Activated T-cell treated with anti-CD3 and anti-CD28 coated beads, Interleukin-2, amount 50 U/mL, for 72 hours (primary cell): ENCODE results near the gene FNDC11. TPM values are rescaled to one million over a fixed set of nuclear protein-coding genes. Genes with fewer than 3 reads are reported as not detected.
A peak's percentile ranks its signal among the peaks of the same experiment; 100 is the strongest.

Experiments
- ATAC-seq, 2 donors: fragments of 150-1000 bp; cut with Tn5 transposase; replicated peaks in 1 of 2; 2 replicates each; pipeline ENCODE4 v1.10.0; 2021; ENCODE audit warnings: moderate library complexity in 2 of 2, mild to moderate bottlenecking in 1 of 2
- DNase-seq, 2 donors: peaks; one replicate each; pipeline ENCODE4 v3.0.0; 2021 to 2022; ENCODE audit warnings: mixed read lengths in 1 of 2
- H3K27ac Mint-ChIP-seq: one replicate; pipeline ENCODE4 v1.8.0; 2022; ENCODE audit warnings: mild to moderate bottlenecking, moderate library complexity, mixed read lengths
- H3K27me3 Mint-ChIP-seq: one replicate; pipeline ENCODE4 v1.8.0; 2022; ENCODE audit warnings: low read depth, mixed read lengths
- H3K36me3 Mint-ChIP-seq, 2 donors: one replicate each; pipeline ENCODE4 v1.8.0; 2022; ENCODE audit warnings: mixed read lengths in 2 of 2, mild to moderate bottlenecking in 1 of 2; ENCODE audit not compliant: insufficient read depth in 2 of 2
- H3K4me1 Mint-ChIP-seq: one replicate; pipeline ENCODE4 v1.8.0; 2022; ENCODE audit warnings: low read depth, mixed read lengths
- H3K4me3 Mint-ChIP-seq, 2 donors: one replicate each; pipeline ENCODE4 v1.8.0; 2022; ENCODE audit warnings: mild to moderate bottlenecking in 2 of 2, mixed read lengths in 2 of 2, moderate library complexity in 2 of 2
- H3K9me3 Mint-ChIP-seq, 2 donors: one replicate each; pipeline ENCODE4 v1.8.0; 2022; ENCODE audit warnings: mixed read lengths in 2 of 2
- total RNA-seq, 2 donors: library from RNA; stranded (reverse); gene quantifications; one replicate each; pipeline ENCODE4 v1.2.3, GENCODE V29; 2022

Gene FNDC11
- total RNA-seq, 2 donors from 2014 or later, result 0.67 to 0.74 TPM

- Mint-ChIP-seq H3K4me1 (peaks cover 8% of the 10 kb centered on the region), H3K36me3 (no peaks in the 10 kb centered on the region), H3K27ac (no peak overlapping the region), H3K27me3 (peaks cover 10% of the 10 kb centered on the region), H3K4me3 (no peak overlapping the region), H3K9me3 (no peaks in the 10 kb centered on the region)
- ATAC-seq (no peak), DNase-seq (no peak)
Measured at GRCh38 chr20:63546956-63547724, 6.8 kb upstream of the FNDC11 start.

- DNase-seq (no peak), ATAC-seq (no peak)
- H3K27ac Mint-ChIP-seq, result no peak within 1 kb of the TSS
- H3K9me3 Mint-ChIP-seq, result no peaks in the 10 kb centered on the region
- H3K4me3 Mint-ChIP-seq, result no peak within 1 kb of the TSS
- H3K36me3 Mint-ChIP-seq, result no peaks in the 10 kb centered on the region
- peaks cover 15% of the 10 kb centered on the region for H3K4me1 Mint-ChIP-seq
- peaks cover 10% of the 10 kb centered on the region for H3K27me3 Mint-ChIP-seq
Measured at GRCh38 chr20:63547725-63548480, 6.1 kb upstream of the FNDC11 start, which contains the start of gene SRMS. TSS of gene SRMS (minus strand) at chr20:63547749. CDS start at chr20:63547463, 286 bp downstream.

DNA sequence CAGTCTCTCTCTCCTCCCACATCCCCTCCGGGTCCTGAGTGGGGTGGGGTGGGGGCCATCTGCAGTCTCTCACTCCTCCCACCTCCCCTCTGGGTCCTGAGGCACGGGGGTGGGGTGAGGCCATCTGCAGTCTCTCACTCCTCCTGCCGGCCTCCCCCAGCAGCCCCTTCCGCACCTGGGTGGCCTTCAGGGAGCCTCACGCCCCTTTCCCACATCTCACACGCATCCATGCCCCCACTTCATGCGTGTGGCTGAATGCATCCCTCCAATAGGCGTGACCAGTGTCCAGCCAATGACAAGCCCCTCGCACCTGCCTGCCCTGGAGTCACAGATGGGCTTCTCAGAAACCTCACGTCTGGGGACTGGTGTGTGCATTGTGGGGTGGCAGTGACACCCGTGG lies 5.4 kb upstream of the FNDC11 start:
- ATAC-seq (no peak), DNase-seq (no peak)
- Mint-ChIP-seq H3K4me1 (peaks cover 18% of the 10 kb centered on the region), H3K27ac (no peak overlapping the region), H3K9me3 (no peaks in the 10 kb centered on the region), H3K4me3 (no peak overlapping the region), H3K27me3 (peaks cover 10% of the 10 kb centered on the region), H3K36me3 (no peaks in the 10 kb centered on the region)

DNA sequence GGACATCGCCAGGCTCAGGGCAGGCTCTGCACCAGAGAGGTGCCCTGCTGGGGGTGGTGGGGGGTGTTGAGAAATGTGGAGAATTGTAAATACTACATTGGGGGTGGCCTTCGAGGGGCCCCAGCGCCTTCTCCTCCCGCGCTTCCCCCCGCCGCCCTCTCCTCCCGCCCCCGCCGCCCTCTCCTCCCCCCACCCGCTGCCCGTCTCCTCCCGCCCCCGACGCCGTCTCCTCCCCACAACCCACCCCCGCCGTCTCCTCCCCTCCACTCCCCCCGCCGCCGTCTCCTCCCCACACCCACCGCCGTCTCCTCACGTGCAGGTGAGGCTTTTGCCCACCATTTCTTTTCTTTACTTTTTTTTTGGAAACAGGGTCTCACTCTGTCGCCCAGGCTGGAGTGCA lies 4.9 kb upstream of the FNDC11 start:
- Mint-ChIP-seq H3K27ac (no peak overlapping the region), H3K27me3 (peaks cover 10% of the 10 kb centered on the region)

DNA sequence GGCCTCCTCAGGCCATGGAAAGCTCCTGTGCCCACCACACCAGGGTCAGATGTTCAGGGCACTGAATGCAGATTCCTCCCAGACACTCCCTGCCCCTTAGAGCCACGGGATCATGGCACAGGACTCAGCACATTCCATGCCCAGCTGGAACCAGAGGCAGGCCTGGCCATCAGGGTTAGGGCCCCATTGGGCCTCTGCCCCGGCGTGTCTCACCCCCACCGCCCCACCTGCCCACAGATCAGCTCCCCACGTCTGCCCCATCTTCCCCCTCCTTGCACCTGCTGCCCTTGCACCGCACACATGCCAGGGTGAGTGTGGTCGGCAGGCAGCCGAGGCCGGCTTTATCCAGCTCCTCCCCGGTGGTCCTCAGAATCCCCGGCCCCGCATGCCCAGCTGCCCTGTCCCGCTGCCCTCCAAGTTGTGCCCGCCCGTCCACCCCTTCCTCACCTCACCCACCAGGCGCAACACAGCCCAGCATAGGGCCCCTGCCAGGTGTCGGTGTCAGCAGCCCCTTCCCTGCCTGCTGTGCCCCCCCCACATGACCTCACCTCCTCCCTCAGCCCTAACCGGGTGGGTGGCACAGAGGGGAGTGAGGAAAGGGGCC lies 4.2 kb upstream of the FNDC11 start:
- Mint-ChIP-seq H3K4me1 (peaks cover 18% of the 10 kb centered on the region), H3K4me3 (no peak overlapping the region), H3K27ac (no peak overlapping the region), H3K36me3 (no peaks in the 10 kb centered on the region), H3K27me3 (peaks cover 10% of the 10 kb centered on the region), H3K9me3 (no peaks in the 10 kb centered on the region)
- ATAC-seq, result no peak
- no peak for DNase-seq

More for the DNA sequence above, 4.9 kb upstream of the FNDC11 start:
- DNase-seq (no peak), ATAC-seq (no peak)
- Mint-ChIP-seq H3K4me3 (no peak overlapping the region), H3K36me3 (no peaks in the 10 kb centered on the region), H3K4me1 (peaks cover 18% of the 10 kb centered on the region), H3K9me3 (no peaks in the 10 kb centered on the region)

DNA sequence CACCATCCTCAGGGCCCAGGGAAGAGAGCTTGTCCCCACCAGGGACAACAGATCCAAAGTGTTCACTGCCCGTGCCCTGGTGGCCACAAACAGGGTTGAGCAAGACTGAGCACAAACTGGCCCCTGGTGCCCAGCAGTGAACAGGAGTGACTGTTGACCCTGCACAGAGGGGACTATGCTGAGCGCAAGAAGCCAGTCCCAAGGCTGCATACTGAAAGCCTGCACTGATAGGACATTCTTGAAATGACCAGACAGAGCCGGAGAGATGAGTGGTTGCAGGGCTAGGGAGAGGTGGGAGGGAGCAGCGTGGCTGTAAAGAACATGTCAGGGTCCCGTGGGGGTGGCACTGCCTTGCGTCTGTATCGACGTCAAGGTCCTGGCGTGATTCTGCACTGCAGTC lies 2.9 kb upstream of the FNDC11 start:
- Mint-ChIP-seq H3K9me3 (no peaks in the 10 kb centered on the region), H3K4me1 (peaks cover 18% of the 10 kb centered on the region), H3K27ac (no peak overlapping the region), H3K4me3 (no peak overlapping the region), H3K27me3 (peaks cover 10% of the 10 kb centered on the region), H3K36me3 (no peaks in the 10 kb centered on the region)
- ATAC-seq, result no peak
- DNase-seq, result no peak

DNA sequence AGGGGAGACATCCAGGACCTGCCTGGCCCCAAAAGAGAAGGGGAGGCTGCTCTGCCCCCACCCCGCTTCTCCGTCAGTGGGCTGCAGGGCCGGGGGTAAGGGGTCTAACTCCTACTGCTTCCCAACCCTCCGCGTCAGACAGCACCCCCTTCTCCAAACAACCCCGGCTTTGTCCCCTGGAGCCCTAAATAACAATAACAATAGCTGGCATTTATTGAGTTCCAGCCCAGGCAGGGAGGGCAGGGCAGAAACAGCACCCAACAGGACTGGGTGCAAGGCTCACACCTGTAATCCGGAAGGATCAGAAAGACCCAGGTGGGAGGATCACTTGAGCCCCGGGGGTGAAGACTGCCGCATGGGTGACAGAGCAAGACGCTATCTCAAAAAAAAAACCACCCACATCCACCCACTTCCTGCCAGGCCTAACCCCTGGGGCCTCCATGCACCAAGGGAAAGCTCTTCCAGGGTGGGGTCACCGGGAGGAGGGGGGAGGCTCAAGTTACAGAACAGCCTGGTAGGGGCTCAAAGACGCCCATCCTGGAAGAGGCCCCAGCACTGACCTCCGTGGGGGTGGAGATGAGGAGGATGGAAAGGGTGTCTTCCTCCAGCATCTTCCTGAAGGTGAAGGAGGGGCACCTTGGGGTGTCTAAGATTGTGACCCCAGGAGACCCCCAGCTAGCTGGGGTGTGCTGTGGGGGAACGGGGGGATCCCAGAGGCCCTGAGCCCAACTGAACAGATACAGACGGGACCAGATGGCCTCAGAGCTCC lies 1.3 kb upstream of the FNDC11 start:
- Mint-ChIP-seq H3K27ac (no peak overlapping the region), H3K36me3 (no peaks in the 10 kb centered on the region), H3K4me3 (peak overlapping the region; percentile 55 to 70), H3K9me3 (no peaks in the 10 kb centered on the region), H3K27me3 (peaks cover 10% of the 10 kb centered on the region), H3K4me1 (peaks cover 18% of the 10 kb centered on the region)
- ATAC-seq, result peak; percentile 39 to 42
- DNase-seq, result peak; percentile 56 to 59

- ATAC-seq (peak; percentile 71 to 76), DNase-seq (peak; percentile 93)
- H3K27me3 Mint-ChIP-seq, result peaks cover 10% of the 10 kb centered on the region
- peak overlapping the region; percentile 73 to 77 for H3K4me3 Mint-ChIP-seq
- H3K36me3 Mint-ChIP-seq, result no peaks in the 10 kb centered on the region
- no peaks in the 10 kb centered on the region for H3K9me3 Mint-ChIP-seq
- no peak overlapping the region for H3K27ac Mint-ChIP-seq
- peaks cover 18% of the 10 kb centered on the region for H3K4me1 Mint-ChIP-seq
Measured at GRCh38 chr20:63553251-63553932, 567 bp upstream of the FNDC11 start.

DNA sequence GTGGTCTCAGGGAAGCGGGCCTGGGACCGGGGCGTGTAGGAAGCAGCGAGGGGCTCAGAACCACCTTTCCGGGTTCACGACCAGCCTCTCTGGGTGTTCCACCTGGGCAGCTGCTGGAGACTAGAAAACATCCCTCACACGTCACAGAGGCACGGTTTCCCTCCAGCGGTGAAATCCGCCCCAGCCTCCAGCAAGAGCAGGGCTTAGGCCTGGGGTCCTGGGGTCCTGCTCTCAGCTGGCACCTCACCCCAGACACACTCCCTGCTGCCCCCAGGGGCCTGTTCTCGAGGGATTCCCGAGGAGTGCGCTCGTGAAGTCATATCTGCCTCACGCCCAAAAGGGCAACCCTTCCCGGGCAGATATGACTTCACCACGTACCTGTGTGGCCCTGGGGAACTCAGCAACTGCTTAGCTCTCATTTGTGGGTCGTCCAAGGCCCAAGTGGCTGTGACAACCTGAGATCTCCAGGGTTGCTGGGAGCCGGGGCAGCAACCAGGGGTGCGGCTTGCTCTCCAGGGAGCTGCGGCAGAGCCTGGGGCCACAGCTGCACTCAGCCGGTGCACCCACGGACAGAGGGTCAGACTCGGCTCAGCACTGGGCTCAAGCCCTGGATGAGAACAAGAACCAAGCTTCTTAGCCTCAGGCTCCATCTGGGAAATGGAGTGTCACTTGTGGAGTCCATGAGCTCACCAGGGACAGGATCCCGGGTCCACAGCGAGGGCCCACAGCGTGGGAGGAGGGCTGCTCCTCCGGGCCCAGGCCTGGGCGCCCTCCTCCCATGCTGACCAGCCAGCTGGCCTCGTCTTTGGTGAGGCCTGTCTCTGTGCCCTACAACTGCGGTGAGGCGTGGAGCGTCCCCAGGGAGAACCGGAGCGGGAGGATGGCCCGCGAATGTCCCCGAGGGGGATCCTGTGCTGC lies 661 bp downstream of the FNDC11 start:
- DNase-seq (no peak), ATAC-seq (no peak)
- Mint-ChIP-seq H3K4me3 (peak overlapping the region; percentile 56 to 73), H3K27ac (no peak overlapping the region), H3K9me3 (no peaks in the 10 kb centered on the region), H3K36me3 (no peaks in the 10 kb centered on the region), H3K4me1 (peaks cover 13% of the 10 kb centered on the region), H3K27me3 (peaks cover 6% of the 10 kb centered on the region)

DNA sequence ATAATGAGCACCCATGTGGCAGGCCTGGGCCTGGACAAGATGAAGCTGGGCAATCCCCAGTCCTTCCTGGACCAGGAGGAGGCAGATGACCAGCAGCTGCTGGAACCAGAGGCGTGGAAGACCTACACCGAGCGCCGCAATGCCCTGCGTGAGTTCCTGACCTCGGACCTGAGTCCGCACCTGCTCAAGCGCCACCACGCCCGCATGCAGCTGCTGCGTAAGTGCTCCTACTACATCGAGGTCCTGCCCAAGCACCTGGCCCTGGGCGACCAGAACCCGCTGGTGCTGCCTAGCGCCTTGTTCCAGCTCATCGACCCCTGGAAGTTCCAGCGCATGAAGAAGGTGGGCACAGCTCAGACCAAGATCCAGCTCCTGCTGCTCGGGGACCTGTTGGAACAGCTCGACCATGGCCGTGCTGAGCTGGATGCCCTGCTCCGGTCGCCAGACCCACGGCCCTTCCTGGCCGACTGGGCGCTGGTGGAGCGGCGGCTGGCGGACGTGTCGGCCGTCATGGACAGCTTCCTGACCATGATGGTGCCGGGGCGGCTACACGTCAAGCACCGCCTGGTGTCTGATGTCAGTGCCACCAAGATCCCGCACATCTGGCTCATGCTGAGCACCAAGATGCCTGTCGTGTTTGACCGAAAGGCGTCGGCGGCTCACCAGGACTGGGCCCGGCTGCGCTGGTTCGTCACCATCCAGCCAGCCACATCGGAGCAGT lies 1.9 kb downstream of the FNDC11 start:
- Mint-ChIP-seq H3K4me3 (no peak overlapping the region), H3K27me3 (peaks cover 4% of the 10 kb centered on the region), H3K36me3 (no peaks in the 10 kb centered on the region), H3K4me1 (peaks cover 12% of the 10 kb centered on the region), H3K27ac (no peak overlapping the region), H3K9me3 (no peaks in the 10 kb centered on the region)
- DNase-seq (no peak), ATAC-seq (no peak)

DNA sequence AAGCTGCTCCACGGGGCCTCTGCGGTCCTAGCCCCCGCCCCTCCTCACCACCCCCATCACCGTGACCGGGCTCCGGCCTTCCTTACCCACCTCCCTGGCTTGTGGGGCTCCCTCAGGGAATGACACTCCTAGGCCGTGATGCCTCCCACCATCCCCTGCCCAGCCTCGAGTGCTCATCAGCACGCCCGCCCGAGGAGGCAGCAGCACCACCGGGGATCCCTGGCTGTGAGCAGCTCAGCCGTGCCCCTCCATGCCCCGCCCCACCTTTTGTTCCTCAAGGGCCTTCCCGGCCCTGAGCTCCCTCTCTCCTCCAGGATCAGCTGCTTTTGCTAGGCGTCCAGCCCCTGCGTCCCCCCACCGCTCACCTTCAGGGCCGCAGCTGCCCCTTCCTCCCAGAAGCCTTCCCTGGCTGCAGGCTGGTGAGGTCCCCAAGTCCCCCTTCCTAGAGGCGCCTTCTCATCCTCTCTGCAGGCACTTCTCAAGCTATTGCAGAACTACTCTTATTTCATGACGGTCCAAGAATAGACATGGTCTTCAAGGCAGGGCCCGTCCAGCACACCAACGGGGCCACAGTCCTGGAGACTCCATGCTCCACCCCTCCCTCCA lies 3.0 kb downstream of the FNDC11 start:
- H3K27ac Mint-ChIP-seq, result no peak overlapping the region

More for the DNA sequence above, 3.0 kb downstream of the FNDC11 start:
- H3K4me3 Mint-ChIP-seq, result no peak overlapping the region
- DNase-seq (no peak), ATAC-seq (no peak)
- no peaks in the 10 kb centered on the region for H3K27me3 Mint-ChIP-seq
- no peaks in the 10 kb centered on the region for H3K36me3 Mint-ChIP-seq
- peaks cover 12% of the 10 kb centered on the region for H3K4me1 Mint-ChIP-seq
- no peaks in the 10 kb centered on the region for H3K9me3 Mint-ChIP-seq
